HG02588 (cell line): ENCODE data around the gene LDLRAD2.
"Not testable (repeated sequence)": the region's sequence is repeated elsewhere in the genome, so short reads cannot be mapped to it uniquely, and the experiment has no call there.

Experiments used
- ATAC-seq: cut with Tn5 transposase; IDR thresholded peaks from one replicate; pipeline ENCODE4 v1.9.1; 2021; ENCODE audit warnings: mild to moderate bottlenecking, moderate library complexity; ENCODE audit not compliant: unreplicated experiment

LDLRAD2 gene, protein sequence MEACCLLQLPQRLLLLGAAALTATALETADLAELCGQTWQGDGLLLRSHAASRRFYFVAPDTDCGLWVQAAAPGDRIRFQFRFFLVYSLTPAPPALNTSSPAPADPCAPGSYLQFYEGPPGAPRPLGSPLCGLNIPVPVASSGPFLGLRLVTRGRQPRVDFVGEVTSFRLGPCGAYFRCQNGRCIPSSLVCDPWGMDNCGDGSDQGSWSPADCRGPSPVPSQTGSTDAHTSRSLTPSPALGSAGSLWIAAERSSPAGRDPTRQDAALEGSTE

DNA sequence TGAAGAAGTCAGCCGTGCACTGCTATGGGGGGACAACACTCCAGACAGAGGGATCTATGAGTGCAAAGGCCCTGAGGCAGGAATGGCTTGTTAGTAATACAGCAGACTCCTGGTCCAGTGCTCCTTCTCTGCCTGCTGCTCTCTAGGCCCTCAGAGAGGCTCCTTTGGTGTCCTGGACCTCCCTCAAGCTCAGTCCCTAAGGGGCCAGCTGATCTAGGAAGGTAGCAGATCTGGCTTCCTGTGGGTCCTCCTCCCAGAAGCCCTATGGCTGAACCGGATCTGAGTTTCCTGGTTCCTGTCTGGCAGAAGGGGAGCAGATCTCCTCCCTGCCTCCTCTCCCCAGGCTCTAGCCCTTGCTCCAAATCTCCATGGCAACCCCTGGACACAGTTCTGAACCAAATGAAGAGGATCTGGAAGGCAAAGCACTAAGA is at the start of gene LDLRAD2:
LDLRAD2 (plus strand) TSS at position 391 of the 431 bp plus-strand sequence. CDS start 187 bp downstream, outside the sequence.
- ATAC-seq: no peak

DNA sequence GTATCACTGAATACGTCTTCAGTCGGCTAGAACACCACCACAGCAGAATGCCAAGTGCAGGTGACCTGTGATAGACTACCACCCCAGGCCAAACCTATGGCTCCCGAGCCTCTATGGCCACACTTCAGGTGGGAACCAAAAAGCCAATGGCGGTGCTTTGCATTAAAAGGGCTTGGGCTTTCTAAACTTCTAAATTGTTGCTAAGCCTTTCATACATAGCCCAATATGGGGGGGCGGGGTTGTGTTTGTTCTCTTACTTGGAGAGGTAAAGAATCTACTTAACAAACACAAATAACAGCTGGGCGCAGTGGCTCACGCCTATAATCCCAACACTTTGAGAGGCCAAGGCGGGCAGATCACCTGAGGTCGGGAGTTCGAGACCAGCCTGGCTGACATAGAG is 48.8 kb upstream of the LDLRAD2 start:
- no peak for ATAC-seq

DNA sequence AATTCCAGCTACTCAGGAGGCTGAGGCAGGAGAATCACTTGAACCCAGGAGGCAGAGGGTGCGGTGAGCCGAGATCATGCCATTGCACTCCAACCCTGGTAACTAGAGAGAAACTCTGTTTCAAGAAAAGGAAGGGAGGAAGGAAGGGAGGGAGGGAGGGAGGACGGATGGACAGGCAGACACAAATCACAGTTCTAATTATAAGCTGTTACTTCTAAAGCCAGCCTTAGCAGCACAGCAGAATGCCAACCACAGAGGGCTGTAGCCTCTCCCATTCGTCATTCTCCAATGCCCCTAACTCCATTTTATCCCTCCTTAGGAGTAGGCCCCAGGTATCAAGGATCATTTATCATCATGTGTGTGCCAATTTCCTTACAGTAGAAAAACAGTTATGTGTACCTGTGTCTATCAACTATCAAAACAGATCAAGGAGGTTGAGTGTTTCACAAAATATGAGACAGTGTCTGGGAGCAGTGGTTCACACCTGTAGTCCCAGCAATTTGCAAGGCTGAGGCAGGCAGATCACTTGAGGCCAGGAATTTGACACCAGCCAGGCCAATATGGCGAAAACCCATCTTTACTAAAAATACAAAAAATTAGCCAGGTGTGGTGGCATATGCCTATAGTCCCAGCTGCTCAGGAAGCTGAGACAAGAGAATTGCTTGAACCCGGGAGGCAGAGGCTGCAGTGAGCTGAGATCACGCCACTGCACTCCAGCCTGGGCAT is 48.2 kb upstream of the LDLRAD2 start:
- no peak for ATAC-seq

- no peak for ATAC-seq
Measured at GRCh38 chr1:21764615-21765423, 47.2 kb upstream of the LDLRAD2 start.

DNA sequence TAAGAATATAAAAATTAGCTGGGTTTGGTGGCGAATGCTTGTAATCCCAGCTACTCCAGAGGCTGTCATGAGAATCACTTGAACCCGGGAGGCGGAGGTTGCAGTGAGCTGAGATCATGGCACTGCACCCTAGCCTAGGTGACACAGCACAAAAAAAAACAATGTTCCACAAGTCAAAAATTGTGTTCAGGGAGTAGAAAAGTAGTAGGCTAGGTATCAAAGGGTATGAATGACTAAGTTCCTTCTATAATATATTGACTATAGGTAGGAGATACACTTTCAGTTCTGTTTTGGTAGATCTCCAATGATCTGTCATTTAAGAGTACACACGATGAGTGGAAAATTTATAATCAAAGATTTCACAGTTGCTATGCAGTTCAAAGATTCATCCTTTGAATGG is 45.9 kb upstream of the LDLRAD2 start:
- no peak for ATAC-seq

- ATAC-seq: not testable (repeated sequence)
Measured at GRCh38 chr1:21767106-21767505, 45.0 kb upstream of the LDLRAD2 start.

- ATAC-seq: no peak
Measured at GRCh38 chr1:21770201-21770600, 41.9 kb upstream of the LDLRAD2 start.

DNA sequence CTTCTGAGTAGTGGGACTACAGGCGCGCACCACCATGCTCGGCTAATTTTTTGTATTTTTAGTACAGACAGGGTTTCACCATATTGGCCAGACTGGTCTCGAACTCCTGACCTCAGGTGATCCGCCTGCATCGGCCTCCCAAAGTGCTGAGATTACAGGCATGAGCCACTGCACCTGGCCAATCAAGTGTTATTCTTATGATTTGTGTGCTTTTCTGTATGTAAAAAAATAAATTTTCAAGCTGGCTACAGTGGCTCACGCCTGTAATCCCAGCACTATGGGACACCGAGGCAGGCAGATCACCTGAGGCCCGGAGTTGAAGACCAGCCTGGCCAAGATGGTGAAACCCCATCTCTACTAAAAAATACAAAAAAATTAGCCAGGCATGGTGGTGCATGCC is 41.5 kb upstream of the LDLRAD2 start:
- not testable (repeated sequence) for ATAC-seq

GRCh38 chr1:21771672-21772071 is 40.4 kb upstream of the LDLRAD2 start:
- not testable (repeated sequence) for ATAC-seq

- no peak for ATAC-seq
Measured at GRCh38 chr1:21773585-21773984, 38.5 kb upstream of the LDLRAD2 start.

DNA sequence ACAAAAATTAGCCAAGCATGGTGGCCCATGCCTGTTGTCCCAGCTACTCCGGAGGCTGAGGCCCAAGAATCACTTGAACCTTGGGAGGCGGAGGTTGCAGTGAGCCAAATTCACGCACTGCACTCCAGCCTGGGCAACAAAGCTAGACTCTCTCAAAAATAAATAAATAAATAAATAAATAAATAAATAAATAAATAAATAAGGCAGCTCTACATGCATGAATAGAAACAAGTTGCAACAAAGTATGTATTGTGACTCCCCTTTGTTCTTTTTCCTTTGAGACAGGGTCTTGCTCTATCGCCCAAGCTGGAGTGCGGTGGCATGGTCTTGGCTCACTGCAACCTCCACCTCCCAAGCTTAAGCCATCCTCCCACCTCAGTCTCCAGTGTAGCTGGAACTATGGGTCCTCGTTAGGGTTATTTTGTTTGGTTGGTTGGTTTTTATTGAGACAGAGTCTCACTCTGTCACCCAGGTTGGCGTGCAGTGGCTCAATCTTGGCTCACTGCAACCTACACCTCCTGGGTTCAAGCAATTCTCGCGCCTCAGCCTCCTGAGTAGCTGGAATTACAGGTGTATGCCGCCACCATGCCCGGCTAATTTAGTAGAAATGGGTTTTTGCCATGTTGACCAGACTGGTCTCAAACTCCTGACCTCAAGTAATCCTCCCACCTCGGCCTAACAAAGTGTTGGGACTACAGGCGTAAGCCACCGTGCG is 37.1 kb upstream of the LDLRAD2 start:
- ATAC-seq: no peak

DNA sequence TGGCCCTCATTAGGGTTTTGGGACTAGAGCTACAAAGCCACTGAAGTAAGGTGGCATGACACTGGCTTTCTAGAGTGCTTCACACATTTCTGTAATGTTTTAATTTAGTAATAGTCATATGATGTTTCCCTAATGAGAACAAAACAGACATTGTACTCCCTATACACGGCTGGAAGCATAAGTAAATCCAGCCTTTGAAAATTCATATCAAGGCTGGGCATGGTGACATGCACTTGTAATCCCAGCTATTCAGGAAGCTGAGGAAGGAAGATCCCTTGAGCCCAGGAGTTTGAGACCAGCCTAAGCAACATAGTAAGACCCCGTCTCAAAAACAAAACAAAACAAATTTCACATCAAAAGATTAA is 36.5 kb upstream of the LDLRAD2 start:
- ATAC-seq: no peak

GRCh38 chr1:21775985-21776562 is 36.0 kb upstream of the LDLRAD2 start:
- no peak for ATAC-seq

- not testable (repeated sequence) for ATAC-seq
Measured at GRCh38 chr1:21776925-21777324, 35.1 kb upstream of the LDLRAD2 start.

DNA sequence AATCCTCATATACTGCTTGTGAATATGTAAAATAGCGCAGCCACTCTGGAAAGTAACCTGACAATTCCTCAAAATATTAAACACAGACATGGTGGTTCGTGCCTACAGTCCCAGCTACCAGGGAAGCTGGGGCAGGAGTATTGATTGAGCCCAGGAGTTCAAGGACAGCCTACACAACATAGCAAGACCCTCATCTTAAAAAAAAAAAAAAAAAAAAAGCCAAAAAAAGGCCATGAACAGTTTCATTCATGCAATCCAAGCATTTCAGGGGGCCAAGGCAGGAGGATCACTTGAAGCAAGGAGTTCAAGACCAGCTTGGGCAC is 33.7 kb upstream of the LDLRAD2 start:
- no peak for ATAC-seq

- no peak for ATAC-seq
Measured at GRCh38 chr1:21779613-21780521, 32.2 kb upstream of the LDLRAD2 start.

DNA sequence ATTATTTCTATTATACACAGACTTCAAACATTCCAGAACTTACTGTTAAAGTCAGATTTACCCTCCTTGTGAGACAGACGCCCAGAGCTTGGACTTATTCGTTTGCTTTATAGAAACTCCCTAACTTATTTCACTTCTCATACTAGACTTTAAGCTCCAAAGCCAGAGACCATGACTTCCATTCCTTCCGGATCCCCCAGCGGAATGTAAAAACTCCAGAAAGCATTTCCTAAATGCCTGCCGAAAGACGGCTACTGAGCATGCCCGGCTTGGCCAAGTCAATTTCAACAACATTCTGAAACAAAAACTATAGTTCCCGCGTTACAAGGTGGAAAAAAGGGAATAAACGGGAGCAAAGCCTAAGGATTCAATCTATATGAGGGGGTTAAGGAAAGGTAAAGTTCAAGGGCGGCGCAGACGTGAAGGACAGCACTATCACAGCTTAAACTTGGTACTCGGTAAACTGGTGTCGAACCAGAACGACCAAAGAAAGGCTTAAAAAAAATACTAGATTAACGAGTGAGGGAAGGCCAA is 30.2 kb upstream of the LDLRAD2 start:
- peak; percentile 10 for ATAC-seq

DNA sequence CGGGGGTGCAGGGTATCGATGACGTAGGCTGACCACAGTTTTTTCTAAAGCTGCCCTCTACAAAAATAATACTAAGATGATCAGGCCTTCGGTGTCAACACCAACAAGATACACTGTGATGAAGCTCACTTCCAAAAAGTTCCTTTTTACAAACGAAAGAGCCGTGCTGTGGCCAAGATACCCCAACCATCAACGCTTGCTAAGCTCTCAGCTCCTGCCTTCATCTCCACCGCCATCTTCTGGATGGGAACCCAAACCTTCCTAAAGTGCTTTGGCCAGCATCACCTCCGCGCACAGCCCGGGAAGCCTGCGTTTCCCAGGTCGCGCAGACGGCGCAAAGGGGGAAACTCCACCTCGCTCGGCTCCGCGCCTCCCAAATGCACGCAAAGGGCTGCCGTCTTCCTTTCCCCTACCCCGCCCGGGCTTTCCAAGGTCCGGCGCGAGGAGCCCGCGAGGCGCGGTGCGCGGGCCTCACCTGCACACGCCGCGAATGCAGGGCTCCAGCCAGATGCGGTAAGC is 29.7 kb upstream of the LDLRAD2 start:
- no peak for ATAC-seq
